Central memory CD8-positive, alpha-beta T cell (primary cell): ENCODE results near the gene SYNGR1.

Experiments used
- ATAC-seq: fragments of 150-1000 bp; cut with Tn5 transposase; replicated peaks from 2 replicates; pipeline ENCODE4 v1.10.0; 2022; ENCODE audit warnings: mild to moderate bottlenecking, moderate FRiP score, moderate number of reproducible peaks; ENCODE audit not compliant: poor library complexity, severe bottlenecking; ENCODE audit errors: extremely low read depth
- DNase-seq, 2 donors: peaks; one replicate each; pipeline ENCODE4 v3.0.0; 2021; ENCODE audit warnings: low spot score in 2 of 2
- H3K27ac Mint-ChIP-seq: one replicate; pipeline ENCODE4 v1.8.0; 2022; ENCODE audit warnings: low read depth, mild to moderate bottlenecking, moderate library complexity, mixed read lengths
- H3K27me3 Mint-ChIP-seq: one replicate; pipeline ENCODE4 v1.8.0; 2022; ENCODE audit warnings: mixed read lengths
- H3K36me3 Mint-ChIP-seq: one replicate; pipeline ENCODE4 v1.8.0; 2022; ENCODE audit warnings: mild to moderate bottlenecking, moderate library complexity, mixed read lengths; ENCODE audit not compliant: insufficient read depth
- H3K4me1 Mint-ChIP-seq: one replicate; pipeline ENCODE4 v1.8.0; 2022; ENCODE audit warnings: mixed read lengths
- H3K4me3 Mint-ChIP-seq: one replicate; pipeline ENCODE4 v1.8.0; 2022; ENCODE audit warnings: mild to moderate bottlenecking, moderate library complexity, mixed read lengths
- H3K9me3 Mint-ChIP-seq: one replicate; pipeline ENCODE4 v1.8.0; 2022; ENCODE audit warnings: mixed read lengths

The SYNGR1 gene, protein sequence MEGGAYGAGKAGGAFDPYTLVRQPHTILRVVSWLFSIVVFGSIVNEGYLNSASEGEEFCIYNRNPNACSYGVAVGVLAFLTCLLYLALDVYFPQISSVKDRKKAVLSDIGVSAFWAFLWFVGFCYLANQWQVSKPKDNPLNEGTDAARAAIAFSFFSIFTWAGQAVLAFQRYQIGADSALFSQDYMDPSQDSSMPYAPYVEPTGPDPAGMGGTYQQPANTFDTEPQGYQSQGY

DNA sequence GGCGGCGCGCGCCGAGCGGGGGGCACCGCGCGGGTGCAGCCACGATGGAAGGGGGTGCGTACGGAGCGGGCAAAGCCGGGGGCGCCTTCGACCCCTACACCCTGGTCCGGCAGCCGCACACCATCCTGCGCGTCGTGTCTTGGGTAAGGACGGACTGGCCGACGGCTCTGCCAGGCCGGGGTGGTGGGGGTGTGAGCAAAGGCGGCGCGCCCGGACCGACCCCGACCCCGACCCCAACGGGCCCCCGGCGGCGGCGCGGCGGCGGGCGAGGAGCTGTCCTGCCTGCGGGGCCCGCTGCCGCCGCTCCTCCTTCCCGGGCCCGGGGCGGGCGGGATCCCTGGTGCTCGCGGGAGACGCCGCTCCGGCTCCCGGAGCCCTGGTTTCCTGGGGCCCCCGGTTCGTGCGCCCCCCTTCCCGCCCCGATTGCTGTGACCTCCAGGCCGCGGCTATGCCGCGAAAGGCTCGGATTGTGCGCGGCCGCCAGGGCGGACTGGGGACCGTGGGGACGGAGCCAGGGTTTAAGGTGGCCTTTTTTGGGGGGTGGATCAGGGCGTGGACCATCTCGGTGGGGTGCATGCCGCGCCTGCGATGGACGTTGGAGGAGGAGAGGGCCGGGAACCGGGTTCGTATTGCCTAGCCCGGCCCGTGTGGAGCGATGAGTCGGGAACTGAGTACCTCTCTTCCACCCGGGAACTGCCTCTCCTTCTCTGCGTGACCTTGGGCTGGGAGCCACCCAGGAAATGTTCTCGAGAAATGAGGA lies at the start of gene SYNGR1:
SYNGR1 (plus strand) TSS at position 25 of the 760 bp plus-strand sequence; CDS start at position 45, 20 bp downstream.
- Mint-ChIP-seq H3K4me3 (peak within 1 kb of the TSS; percentile 79), H3K27ac (no peak within 1 kb of the TSS), H3K27me3 (peaks cover 28% of the 10 kb centered on the region), H3K4me1 (peaks cover 7% of the 10 kb centered on the region), H3K36me3 (peaks cover 2% of the 10 kb centered on the region), H3K9me3 (no peaks in the 10 kb centered on the region)
- no peak for DNase-seq
- ATAC-seq: no peak

DNA sequence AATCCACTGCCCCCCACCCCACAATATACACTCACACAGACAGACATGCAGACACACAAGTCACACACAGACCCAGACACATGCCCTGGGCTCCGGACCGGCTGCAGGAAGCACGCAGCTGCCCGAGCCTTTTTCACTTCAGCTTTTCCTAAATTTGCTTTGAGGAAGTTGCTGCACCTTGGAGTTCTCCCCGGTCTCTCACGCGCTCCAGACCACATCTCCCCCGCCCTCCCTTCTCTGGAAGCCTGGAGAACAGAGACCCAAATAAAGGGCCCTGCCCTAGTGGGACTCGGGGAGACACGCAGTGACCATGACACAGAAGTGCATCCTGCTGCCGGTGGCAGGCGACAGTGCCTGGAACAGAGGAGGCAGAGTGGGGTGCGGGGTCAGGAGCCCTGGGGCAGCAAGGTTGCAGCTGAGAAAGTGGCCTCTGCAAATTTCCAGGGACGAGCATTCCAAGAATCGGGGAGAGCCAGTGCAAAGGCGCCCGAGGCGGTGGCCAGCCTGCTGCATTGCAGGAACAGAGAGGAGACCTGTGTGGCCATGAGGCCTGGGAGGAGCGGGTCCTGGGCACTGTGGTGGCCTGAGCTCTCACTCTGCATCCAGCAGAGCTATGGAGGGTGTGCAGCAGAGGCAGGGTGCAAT lies 49.5 kb upstream of the SYNGR1 start:
- DNase-seq (no peak), ATAC-seq (no peak)
- Mint-ChIP-seq H3K36me3 (peaks cover 2% of the 10 kb centered on the region), H3K4me3 (no peak overlapping the region), H3K27me3 (peaks cover 23% of the 10 kb centered on the region), H3K27ac (no peak overlapping the region), H3K9me3 (no peaks in the 10 kb centered on the region), H3K4me1 (peaks cover 24% of the 10 kb centered on the region)

DNA sequence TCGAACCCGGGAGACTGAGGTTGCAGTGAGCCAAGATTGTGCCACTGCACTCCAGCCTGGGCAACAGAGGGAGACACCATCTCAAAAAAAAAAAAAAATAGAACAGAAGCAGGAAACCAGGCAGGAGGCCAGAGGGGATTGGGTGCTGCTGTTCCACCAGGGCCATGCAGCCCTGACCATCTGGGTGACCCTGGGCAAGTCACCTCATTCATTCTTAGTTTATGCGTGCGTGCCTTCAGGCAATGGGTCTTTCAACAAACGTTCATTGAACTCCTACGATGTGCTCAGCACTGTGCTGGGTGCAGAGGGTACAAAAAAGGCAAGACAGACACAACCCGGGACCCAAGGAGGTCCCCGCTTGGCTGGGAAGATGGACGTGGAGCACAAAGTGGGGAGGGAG lies 48.7 kb upstream of the SYNGR1 start:
- DNase-seq: no peak
- no peak for ATAC-seq
- Mint-ChIP-seq H3K9me3 (no peaks in the 10 kb centered on the region), H3K36me3 (peaks cover 2% of the 10 kb centered on the region), H3K4me1 (peaks cover 24% of the 10 kb centered on the region), H3K27ac (no peak overlapping the region), H3K4me3 (no peak overlapping the region), H3K27me3 (peaks cover 23% of the 10 kb centered on the region)

DNA sequence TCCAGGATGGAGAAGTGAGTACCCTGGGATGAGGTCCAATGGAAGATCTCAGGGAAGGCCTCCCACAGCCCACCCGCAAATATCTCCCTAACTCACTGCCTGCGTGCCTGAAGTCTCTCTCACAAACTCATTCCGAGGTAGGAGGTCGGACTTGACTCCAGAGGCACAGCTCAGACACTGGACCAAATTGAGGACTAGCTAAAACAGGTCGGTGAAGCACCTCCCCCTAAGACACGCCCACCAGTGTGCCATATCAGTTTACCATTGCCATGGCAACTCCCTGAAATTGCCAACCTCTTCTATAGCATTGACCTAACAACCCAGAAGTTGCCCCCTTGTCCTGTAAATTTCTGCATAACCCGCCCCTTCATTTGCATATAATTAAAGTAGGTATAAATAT lies 47.9 kb upstream of the SYNGR1 start:
- ATAC-seq (no peak), DNase-seq (no peak)
- no peak overlapping the region for H3K27ac Mint-ChIP-seq
- H3K27me3 Mint-ChIP-seq: peaks cover 23% of the 10 kb centered on the region
- H3K4me1 Mint-ChIP-seq: peaks cover 26% of the 10 kb centered on the region
- no peak overlapping the region for H3K4me3 Mint-ChIP-seq
- peaks cover 2% of the 10 kb centered on the region for H3K36me3 Mint-ChIP-seq
- no peaks in the 10 kb centered on the region for H3K9me3 Mint-ChIP-seq

DNA sequence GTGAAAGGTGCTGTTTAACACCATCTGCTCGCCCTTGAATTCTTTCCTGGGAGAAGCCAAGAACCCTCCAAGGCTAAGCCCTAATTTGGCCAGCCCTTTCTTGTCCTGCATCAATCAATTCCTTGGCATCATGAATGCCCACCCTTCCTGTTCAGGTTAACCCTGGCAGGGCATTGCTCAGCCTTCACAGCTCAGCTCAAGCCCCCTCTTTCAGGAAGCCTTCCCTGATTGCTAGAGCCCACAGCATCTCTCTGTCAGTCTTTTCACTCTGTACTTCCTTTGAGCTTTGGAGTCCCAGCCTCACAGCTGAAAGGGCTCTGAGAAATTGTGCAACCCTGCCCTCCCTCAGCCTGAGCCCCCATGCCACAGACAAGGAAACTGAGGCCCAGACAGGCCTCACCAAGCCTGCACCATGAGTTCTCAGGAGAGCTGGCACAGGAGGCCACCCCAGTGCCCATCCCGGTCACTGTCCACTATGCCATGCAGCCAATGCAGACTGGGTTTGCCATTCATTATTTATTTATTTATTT lies 47.3 kb upstream of the SYNGR1 start:
- Mint-ChIP-seq H3K9me3 (no peaks in the 10 kb centered on the region), H3K4me1 (peaks cover 26% of the 10 kb centered on the region), H3K4me3 (no peak overlapping the region), H3K36me3 (peaks cover 2% of the 10 kb centered on the region), H3K27me3 (peaks cover 23% of the 10 kb centered on the region), H3K27ac (no peak overlapping the region)
- ATAC-seq (no peak), DNase-seq (no peak)

DNA sequence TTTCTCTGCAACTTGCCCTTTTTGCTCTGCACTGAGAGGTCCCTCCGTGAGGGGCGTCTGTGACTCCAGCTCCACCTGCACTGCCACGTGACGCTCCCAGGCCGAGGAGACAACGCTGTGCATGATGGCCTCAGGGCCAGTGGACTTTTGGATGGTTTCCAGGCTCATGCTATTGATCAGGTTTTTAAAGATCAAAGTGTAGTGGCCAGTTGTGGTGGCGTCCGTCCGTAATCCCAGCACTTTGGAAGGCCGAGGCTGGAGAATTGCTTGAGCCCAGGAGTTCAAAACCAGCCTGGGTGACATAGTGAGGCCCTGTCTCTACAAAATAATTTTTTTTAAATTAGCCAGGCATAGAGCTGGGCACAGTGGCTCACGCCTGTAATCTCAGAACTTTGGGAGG lies 46.4 kb upstream of the SYNGR1 start:
- DNase-seq (no peak), ATAC-seq (no peak)
- Mint-ChIP-seq H3K27me3 (peaks cover 16% of the 10 kb centered on the region), H3K4me1 (peaks cover 20% of the 10 kb centered on the region), H3K4me3 (no peak overlapping the region), H3K9me3 (no peaks in the 10 kb centered on the region), H3K36me3 (no peaks in the 10 kb centered on the region), H3K27ac (no peak overlapping the region)

DNA sequence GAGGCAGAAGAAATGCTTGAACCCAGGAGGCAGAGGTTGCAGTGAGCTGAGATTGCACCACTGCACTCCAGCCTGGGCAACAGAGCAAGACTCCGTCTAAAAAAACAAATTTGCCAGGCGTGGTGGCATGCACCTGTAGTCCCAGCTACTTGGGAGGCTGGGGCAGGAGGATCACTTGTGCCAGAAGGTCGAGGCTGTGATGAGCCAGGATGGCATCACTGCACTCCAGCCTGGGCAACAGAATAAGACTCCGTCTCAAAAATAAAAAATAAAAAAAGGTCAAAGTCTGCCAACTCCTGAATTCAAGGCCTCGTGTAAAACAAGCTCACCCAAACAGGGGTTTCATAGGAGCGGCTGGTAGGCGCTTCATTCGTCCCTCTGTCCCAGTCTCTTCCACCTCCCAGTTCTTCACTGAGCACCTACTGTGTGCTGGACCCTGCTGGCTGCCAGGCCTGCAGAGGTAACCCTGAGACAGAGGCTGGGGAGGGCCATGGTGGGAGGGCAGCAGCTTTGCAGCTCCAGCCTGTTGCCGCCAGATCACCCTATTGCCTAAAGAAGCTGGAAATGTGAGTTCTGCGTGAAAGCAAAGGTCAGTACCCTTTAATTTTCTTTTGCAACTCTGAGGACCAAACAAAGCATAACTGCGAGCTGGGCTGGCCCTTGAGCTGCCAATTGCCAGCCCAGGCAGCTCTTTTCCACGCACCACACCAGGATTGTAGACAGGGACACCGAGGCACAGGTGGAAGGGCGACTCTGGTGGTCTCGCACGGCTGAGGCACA lies 45.7 kb upstream of the SYNGR1 start:
- H3K36me3 Mint-ChIP-seq: no peaks in the 10 kb centered on the region
- H3K27me3 Mint-ChIP-seq: peaks cover 14% of the 10 kb centered on the region
- ATAC-seq (no peak), DNase-seq (no peak)
- H3K4me1 Mint-ChIP-seq: peaks cover 26% of the 10 kb centered on the region
- H3K27ac Mint-ChIP-seq: no peak overlapping the region
- no peak overlapping the region for H3K4me3 Mint-ChIP-seq
- H3K9me3 Mint-ChIP-seq: no peaks in the 10 kb centered on the region

DNA sequence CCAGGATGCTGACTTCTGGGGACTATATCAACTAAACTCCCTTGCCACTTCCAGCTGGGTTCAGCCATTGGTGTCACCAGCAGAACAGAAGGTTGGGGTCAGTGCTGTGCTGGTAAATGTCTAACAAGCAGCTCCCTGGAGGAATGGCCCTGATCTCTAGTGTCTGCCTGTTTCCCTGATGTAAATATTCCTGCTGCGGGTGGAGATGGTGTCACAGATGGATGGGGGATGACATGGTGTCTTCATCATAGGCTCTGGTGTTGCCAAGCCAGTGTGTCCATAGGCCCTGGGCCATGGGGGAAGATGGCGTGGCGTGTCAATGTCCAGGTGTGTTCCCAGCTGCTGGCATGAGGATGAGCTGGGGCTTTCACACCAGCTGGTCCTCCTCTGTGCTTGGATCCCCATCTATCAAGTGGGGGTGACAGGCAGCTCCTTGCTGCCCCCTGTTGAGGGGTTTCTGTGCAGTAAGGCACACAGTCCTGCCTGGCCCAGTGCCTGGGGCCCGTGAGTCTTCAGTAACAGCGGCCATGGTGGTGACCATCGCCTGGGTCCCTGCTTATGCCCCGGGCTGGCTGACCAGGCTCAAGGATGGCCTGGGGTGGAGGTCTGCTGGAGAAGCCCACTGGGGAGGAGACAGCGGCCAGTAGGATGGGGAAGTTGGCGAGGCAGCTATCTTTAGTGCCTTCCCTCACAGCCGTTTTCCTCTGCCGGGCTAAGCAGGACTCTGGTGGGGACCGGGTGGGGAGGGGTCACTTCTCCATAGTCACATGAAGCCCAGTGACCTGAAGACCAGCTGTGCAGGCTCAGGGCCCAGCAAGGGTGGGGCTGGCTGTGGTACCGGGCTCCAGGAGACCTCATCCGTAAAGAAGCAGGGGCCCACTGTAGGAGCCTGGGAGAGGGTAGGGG lies 43.1 kb upstream of the SYNGR1 start:
- peaks cover 18% of the 10 kb centered on the region for H3K4me1 Mint-ChIP-seq
- H3K36me3 Mint-ChIP-seq: peaks cover 5% of the 10 kb centered on the region
- peak overlapping the region; percentile 62 for H3K27ac Mint-ChIP-seq
- H3K9me3 Mint-ChIP-seq: no peaks in the 10 kb centered on the region
- H3K4me3 Mint-ChIP-seq: no peak overlapping the region
- DNase-seq (peak in 1 of 2 donors; percentile 33), ATAC-seq (no peak)
- no peaks in the 10 kb centered on the region for H3K27me3 Mint-ChIP-seq

DNA sequence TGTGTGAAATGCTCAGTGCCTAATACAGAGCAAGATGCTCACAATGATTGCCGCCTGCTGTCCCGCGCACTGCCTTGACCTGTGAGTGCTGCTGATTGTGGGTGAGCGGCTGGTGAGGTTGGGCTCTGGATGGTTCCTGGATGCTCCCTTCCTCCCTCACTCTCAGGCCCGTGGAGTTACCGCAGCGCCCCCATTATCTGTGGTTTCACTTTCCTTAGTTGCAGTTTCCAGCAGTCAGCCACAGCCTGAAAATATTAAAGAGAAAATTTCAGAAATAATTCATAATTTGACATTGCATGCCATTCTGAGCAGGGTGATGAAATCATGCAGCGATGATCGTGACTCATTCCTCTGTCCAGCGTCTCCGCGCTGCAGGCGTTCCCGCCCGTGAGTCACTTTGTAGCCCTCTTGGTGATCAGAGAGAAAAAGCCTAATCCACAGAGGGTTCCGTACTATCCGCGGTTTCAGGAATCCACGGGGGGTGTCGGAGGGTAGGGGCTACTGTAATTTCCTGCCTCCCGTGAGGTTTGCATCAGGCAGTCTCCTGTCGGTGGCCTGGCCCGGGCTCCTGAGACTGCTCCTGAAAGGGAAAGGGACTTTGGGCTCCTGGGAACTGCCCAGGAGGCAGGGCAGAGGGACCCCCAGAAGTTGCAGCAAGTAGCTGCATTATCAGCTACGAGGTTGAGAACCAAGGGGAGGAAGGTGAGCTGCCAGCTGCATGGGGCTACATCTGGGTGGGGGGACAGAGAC lies 41.0 kb upstream of the SYNGR1 start:
- Mint-ChIP-seq H3K9me3 (no peaks in the 10 kb centered on the region), H3K36me3 (peaks cover 20% of the 10 kb centered on the region), H3K4me3 (no peak overlapping the region), H3K27ac (peak overlapping the region; percentile 29), H3K4me1 (peaks cover 26% of the 10 kb centered on the region), H3K27me3 (no peaks in the 10 kb centered on the region)
- DNase-seq (no peak), ATAC-seq (no peak)

DNA sequence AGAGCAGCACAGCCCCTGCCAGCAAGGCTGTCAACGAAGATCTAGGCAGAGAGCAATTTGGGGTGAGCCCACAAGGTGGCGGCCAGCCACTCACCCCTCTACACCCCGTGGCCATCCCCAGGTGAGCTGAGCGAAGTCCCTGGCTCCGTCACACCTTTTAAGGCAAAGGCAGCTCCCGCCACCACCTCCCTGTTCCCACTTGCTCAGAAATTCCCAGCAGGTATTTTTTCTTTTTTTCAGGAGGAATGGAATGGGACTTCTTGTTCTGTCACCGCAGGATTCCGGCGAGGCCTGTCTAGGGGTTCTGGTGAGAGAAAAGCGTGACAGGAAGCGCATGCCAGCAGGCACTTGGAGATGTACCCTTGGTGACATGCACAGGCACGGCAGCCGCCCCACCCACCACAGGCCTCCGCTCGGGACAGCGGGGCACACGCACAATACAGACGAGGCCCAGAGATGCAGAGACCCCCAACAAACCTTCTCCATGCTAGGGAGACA lies 40.4 kb upstream of the SYNGR1 start:
- Mint-ChIP-seq H3K9me3 (no peaks in the 10 kb centered on the region), H3K27me3 (no peaks in the 10 kb centered on the region), H3K4me3 (no peak overlapping the region), H3K27ac (peak overlapping the region; percentile 29), H3K4me1 (peaks cover 26% of the 10 kb centered on the region), H3K36me3 (peaks cover 25% of the 10 kb centered on the region)
- no peak for DNase-seq
- ATAC-seq: no peak
